ENCODE measurements around the gene LRRC75B. TPM values are rescaled to one million over a fixed set of nuclear protein-coding genes. Genes with fewer than 3 reads are reported as not detected.
"Not testable (repeated sequence)": the region's sequence is repeated elsewhere in the genome, so short reads cannot be mapped to it uniquely, and the experiment has no call there.

The LRRC75B gene
- total RNA-seq, 6 experiments from 2014 or later, result 11.8 to 28.0 (median 21.5) TPM

GRCh38 chr22:24629069-24629468 is 36.2 kb upstream of the LRRC75B start:
- H3K36me3 ChIP-seq; H3K4me1 ChIP-seq; H3K9me3 ChIP-seq; ATAC-seq; H3K27me3 ChIP-seq; DNase-seq; H3K27ac ChIP-seq; H3K4me3 ChIP-seq; intact Hi-C loops (cut with DNase I): not testable (repeated sequence)
- WGBS (ENCODE audit: insufficient coverage, low coverage, low lambda C conversion rate, missing lambda C conversion rate), result no CpG with 5 or more reads among the region's 11 CpGs
- TF ChIP-seq, protein P1, sequence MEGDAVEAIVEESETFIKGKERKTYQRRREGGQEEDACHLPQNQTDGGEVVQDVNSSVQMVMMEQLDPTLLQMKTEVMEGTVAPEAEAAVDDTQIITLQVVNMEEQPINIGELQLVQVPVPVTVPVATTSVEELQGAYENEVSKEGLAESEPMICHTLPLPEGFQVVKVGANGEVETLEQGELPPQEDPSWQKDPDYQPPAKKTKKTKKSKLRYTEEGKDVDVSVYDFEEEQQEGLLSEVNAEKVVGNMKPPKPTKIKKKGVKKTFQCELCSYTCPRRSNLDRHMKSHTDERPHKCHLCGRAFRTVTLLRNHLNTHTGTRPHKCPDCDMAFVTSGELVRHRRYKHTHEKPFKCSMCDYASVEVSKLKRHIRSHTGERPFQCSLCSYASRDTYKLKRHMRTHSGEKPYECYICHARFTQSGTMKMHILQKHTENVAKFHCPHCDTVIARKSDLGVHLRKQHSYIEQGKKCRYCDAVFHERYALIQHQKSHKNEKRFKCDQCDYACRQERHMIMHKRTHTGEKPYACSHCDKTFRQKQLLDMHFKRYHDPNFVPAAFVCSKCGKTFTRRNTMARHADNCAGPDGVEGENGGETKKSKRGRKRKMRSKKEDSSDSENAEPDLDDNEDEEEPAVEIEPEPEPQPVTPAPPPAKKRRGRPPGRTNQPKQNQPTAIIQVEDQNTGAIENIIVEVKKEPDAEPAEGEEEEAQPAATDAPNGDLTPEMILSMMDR (IDR thresholded peaks at IDR 0.05), result peak; percentile 24 to 42 (median 31)

GRCh38 chr22:24627911-24628310 is 35.0 kb upstream of the LRRC75B start:
- H3K27ac ChIP-seq; intact Hi-C loops (cut with DNase I); H3K4me3 ChIP-seq; H3K36me3 ChIP-seq; H3K9me3 ChIP-seq; H3K27me3 ChIP-seq; ATAC-seq; DNase-seq; H3K4me1 ChIP-seq: not testable (repeated sequence)
- WGBS (ENCODE audit: insufficient coverage, low coverage, low lambda C conversion rate, missing lambda C conversion rate), result 60% methylated on average over 1 of the region's 16 CpGs

- DNase-seq; H3K27me3 ChIP-seq; H3K36me3 ChIP-seq; intact Hi-C loops (cut with DNase I); H3K9me3 ChIP-seq; ATAC-seq; H3K4me3 ChIP-seq; H3K4me1 ChIP-seq; H3K27ac ChIP-seq: not testable (repeated sequence)
- 59% methylated on average over 2 of the region's 2 CpGs for WGBS (ENCODE audit: insufficient coverage, low coverage, low lambda C conversion rate, missing lambda C conversion rate)
Measured at GRCh38 chr22:24622596-24622995, 29.7 kb upstream of the LRRC75B start.

GRCh38 chr22:24621244-24621643 is 28.4 kb upstream of the LRRC75B start:
- DNase-seq; H3K4me1 ChIP-seq; ATAC-seq; H3K27ac ChIP-seq; H3K9me3 ChIP-seq; H3K4me3 ChIP-seq; H3K27me3 ChIP-seq; intact Hi-C loops (cut with DNase I): not testable (repeated sequence)
- WGBS (ENCODE audit: insufficient coverage, low coverage, low lambda C conversion rate, missing lambda C conversion rate), result no CpG with 5 or more reads among the region's 5 CpGs
- TF ChIP-seq, protein P1 (IDR thresholded peaks at IDR 0.05), result peak in 1 of 4 donors; percentile 4
- H3K36me3 ChIP-seq, result peaks cover 0 to 12% (median 0%) of the 10 kb centered on the region in 4 donors

GRCh38 chr22:24614794-24615193 is 21.9 kb upstream of the LRRC75B start:
- H3K27me3 ChIP-seq; H3K27ac ChIP-seq; H3K9me3 ChIP-seq; DNase-seq; intact Hi-C loops (cut with DNase I); ATAC-seq; H3K4me1 ChIP-seq; H3K4me3 ChIP-seq; H3K36me3 ChIP-seq: not testable (repeated sequence)
- WGBS (ENCODE audit: insufficient coverage, low coverage, low lambda C conversion rate, missing lambda C conversion rate), result no CpG with 5 or more reads among the region's 15 CpGs

GRCh38 chr22:24609888-24610287 is 17.0 kb upstream of the LRRC75B start:
- DNase-seq, ATAC-seq, H3K4me3 ChIP-seq, H3K27ac ChIP-seq, H3K9me3 ChIP-seq, H3K4me1 ChIP-seq, H3K36me3 ChIP-seq, H3K27me3 ChIP-seq: not testable (repeated sequence)
- intact Hi-C loops (cut with DNase I), result loop anchor here in 1 of 2 donors (10.0 kb wide), 1 partner anchor 55 kb away; the partner anchor contains the start of genes GUCD1 and SNRPD3
- 90% methylated on average over 2 of the region's 3 CpGs for WGBS (ENCODE audit: insufficient coverage, low coverage, low lambda C conversion rate, missing lambda C conversion rate)

GRCh38 chr22:24608327-24608726 is 15.5 kb upstream of the LRRC75B start:
- not testable (repeated sequence) for H3K9me3 ChIP-seq, H3K4me1 ChIP-seq, H3K27ac ChIP-seq, H3K27me3 ChIP-seq, H3K4me3 ChIP-seq, H3K36me3 ChIP-seq, DNase-seq
- intact Hi-C loops (cut with DNase I), result loop anchor here in 1 of 2 donors (10.0 kb wide), 1 partner anchor 54 kb away; the partner anchor contains the start of genes GUCD1 and SNRPD3
- ATAC-seq, result peak in 1 of 4 donors; percentile 9
- WGBS (ENCODE audit: insufficient coverage, low coverage, low lambda C conversion rate, missing lambda C conversion rate), result 8% methylated on average over 1 of the region's 6 CpGs
